ENCODE data around the gene HIVEP2. TPM values are rescaled to one million over a fixed set of nuclear protein-coding genes. Genes with fewer than 3 reads are reported as not detected.

HIVEP2 gene
- total RNA-seq, 1 donor from 2014 or later: 15.2 TPM

DNA sequence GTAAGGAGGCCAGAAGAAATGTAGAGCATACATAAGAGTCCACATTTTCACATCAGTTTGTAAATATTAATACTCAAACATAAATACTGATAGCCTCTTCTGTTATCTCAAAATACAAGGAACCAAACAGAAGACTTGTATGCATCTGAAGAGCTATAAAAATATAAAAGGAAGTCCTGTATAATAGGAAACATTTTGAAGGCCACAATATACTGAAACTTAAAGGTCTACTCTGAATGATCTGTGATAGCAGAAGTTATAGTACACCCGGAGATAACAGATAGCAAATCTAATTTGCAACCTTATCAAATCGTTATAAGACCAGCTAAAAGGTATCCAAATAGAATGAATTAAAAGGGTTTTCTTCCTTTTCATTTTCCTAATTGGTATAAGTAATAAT is 111.2 kb downstream of the HIVEP2 start:
- no peaks in the 10 kb centered on the region for H3K9me3 Mint-ChIP-seq
- no peaks in the 10 kb centered on the region for H3K36me3 Mint-ChIP-seq
- no peak overlapping the region for H3K27ac Mint-ChIP-seq
- TF ChIP-seq, protein P1, sequence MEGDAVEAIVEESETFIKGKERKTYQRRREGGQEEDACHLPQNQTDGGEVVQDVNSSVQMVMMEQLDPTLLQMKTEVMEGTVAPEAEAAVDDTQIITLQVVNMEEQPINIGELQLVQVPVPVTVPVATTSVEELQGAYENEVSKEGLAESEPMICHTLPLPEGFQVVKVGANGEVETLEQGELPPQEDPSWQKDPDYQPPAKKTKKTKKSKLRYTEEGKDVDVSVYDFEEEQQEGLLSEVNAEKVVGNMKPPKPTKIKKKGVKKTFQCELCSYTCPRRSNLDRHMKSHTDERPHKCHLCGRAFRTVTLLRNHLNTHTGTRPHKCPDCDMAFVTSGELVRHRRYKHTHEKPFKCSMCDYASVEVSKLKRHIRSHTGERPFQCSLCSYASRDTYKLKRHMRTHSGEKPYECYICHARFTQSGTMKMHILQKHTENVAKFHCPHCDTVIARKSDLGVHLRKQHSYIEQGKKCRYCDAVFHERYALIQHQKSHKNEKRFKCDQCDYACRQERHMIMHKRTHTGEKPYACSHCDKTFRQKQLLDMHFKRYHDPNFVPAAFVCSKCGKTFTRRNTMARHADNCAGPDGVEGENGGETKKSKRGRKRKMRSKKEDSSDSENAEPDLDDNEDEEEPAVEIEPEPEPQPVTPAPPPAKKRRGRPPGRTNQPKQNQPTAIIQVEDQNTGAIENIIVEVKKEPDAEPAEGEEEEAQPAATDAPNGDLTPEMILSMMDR (IDR thresholded peaks at IDR 0.05; ENCODE audit: unreplicated experiment): no peak
- H3K4me1 Mint-ChIP-seq: peaks cover 1% of the 10 kb centered on the region
- no peaks in the 10 kb centered on the region for H3K27me3 Mint-ChIP-seq (ENCODE audit: low read depth)
- no peak overlapping the region for H3K4me3 Mint-ChIP-seq
- no peak for DNase-seq (ENCODE audit: low spot score in 2 of 2, unreplicated experiment in 2 of 2)

DNA sequence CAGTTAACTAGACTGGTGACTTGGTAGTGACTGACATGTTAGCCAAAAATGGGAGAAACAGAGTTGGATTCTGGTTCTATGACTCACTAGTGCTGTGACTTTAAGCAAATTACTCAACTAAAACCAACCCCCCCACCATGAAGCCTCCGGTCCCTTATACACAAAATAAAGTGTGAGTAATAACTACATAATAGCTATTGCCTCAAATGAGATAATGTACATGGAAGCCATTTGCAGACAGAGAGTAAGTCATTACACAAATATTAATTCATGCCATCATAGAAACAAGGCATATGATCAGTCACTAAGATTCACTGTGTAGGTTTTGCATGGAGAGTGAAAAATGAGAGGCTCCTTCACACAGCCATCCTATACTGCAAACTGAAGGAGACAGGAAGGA is 111.9 kb downstream of the HIVEP2 start:
- H3K9me3 Mint-ChIP-seq: no peaks in the 10 kb centered on the region
- no peak overlapping the region for H3K4me3 Mint-ChIP-seq
- no peak overlapping the region for H3K27ac Mint-ChIP-seq
- peaks cover 4% of the 10 kb centered on the region for H3K4me1 Mint-ChIP-seq
- no peak for DNase-seq (ENCODE audit: low spot score in 2 of 2, unreplicated experiment in 2 of 2)
- no peaks in the 10 kb centered on the region for H3K36me3 Mint-ChIP-seq
- no peaks in the 10 kb centered on the region for H3K27me3 Mint-ChIP-seq (ENCODE audit: low read depth)
- TF ChIP-seq, protein P1 (IDR thresholded peaks at IDR 0.05; ENCODE audit: unreplicated experiment): no peak

DNA sequence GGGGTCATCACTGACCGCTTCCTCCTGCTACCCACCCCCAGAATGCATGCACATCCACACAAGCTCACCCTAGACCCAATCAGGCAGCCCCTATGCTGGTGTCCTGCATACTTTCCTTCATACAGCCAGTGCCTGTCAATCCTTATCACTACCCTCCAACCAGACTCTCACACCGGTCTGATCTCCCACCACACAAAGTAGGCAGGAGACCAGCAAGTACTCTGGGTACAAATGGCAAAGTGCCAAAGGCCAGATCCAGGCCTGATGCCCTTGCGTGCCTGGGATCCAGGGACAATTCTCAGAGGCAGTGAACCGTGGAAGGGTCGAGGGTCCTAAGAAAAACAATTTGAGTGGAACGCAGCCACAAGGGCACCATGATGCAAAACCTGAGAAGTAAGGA is 114.2 kb downstream of the HIVEP2 start:
- Mint-ChIP-seq H3K4me1 (peaks cover 12% of the 10 kb centered on the region), H3K36me3 (no peaks in the 10 kb centered on the region), H3K27me3 (ENCODE audit: low read depth) (no peaks in the 10 kb centered on the region), H3K4me3 (no peak overlapping the region), H3K27ac (no peak overlapping the region), H3K9me3 (no peaks in the 10 kb centered on the region)
- TF ChIP-seq, protein P1 (IDR thresholded peaks at IDR 0.05; ENCODE audit: unreplicated experiment): no peak
- no peak for DNase-seq (ENCODE audit: low spot score in 2 of 2, unreplicated experiment in 2 of 2)

DNA sequence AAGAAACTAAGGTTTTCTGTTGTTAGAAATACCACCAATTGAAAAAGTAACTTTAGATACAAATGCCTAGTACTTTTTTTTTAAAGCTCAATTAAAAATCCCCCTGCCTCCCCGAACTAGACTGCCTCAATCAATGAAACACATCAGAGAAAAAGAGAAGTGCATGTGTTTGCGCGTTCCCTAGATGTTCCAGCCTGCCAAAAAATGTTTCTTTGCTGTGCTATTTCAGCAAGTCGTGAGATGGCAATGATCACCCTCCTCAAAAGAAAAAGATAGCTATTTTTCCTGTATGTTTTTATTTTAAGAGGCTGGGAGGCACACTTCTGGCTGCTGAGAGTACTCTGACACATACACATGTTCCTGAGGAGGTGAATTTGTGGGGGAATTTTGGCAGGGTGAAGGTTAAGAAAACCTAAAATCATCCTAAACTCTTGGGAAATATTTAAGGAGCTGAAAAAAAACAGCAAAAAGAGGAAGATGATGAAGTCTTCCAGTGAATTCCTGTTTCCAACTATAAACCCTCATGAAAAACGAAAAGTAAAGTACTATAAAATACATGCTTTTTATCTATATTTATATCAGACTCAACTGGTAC is 114.8 kb downstream of the HIVEP2 start:
- TF ChIP-seq, protein P1 (IDR thresholded peaks at IDR 0.05; ENCODE audit: unreplicated experiment): no peak
- Mint-ChIP-seq H3K27ac (no peak overlapping the region), H3K4me3 (no peak overlapping the region), H3K27me3 (ENCODE audit: low read depth) (no peaks in the 10 kb centered on the region), H3K4me1 (peaks cover 12% of the 10 kb centered on the region), H3K36me3 (no peaks in the 10 kb centered on the region), H3K9me3 (no peaks in the 10 kb centered on the region)
- no peak for DNase-seq (ENCODE audit: low spot score in 2 of 2, unreplicated experiment in 2 of 2)

DNA sequence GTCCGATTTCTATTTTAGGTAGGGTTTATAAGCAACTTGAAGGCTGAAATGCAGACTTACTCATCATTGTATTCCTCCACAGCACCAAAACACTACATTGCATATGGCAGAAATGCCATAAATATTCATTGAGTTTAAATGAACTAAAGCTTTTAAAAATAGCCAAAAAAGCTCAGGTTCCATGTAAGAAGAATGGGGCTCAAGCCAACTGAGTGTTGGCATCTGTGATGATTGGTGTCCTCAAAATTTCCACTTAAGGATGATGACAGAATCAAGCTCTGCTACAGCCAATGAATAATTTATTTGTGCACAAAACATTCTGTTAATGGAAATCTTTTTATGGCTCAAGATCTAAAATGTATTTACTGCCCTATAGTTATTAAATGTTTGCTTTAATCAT is 115.4 kb downstream of the HIVEP2 start:
- no peaks in the 10 kb centered on the region for H3K9me3 Mint-ChIP-seq
- peaks cover 16% of the 10 kb centered on the region for H3K4me1 Mint-ChIP-seq
- no peak overlapping the region for H3K27ac Mint-ChIP-seq
- no peak for DNase-seq (ENCODE audit: low spot score in 2 of 2, unreplicated experiment in 2 of 2)
- H3K27me3 Mint-ChIP-seq (ENCODE audit: low read depth): no peaks in the 10 kb centered on the region
- H3K4me3 Mint-ChIP-seq: no peak overlapping the region
- no peaks in the 10 kb centered on the region for H3K36me3 Mint-ChIP-seq
- TF ChIP-seq, protein P1 (IDR thresholded peaks at IDR 0.05; ENCODE audit: unreplicated experiment): no peak

DNA sequence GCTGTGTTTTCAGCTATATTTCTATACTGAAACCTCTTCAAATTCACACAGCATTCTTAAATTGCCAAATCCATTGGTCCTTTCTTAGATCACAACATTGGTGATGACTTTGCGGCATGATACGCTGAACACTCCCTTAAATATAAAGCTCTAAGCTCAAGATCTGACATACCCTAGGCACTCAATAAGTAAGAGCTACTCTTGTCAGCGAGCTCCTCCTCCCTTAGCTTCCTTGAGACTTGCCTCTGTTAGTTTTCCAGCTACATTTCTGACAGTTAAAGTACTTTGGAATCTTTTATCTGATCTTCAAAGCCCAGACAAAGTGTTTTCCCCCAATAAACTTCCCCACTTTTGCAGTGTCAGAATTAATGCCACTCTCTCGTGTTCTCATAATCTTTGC is 117.0 kb downstream of the HIVEP2 start:
- Mint-ChIP-seq H3K36me3 (no peaks in the 10 kb centered on the region), H3K27ac (peak overlapping the region; percentile 4)
- no peak for DNase-seq (ENCODE audit: low spot score in 2 of 2, unreplicated experiment in 2 of 2)

More for the DNA sequence above, 117.0 kb downstream of the HIVEP2 start:
- TF ChIP-seq, protein P1 (IDR thresholded peaks at IDR 0.05; ENCODE audit: unreplicated experiment): no peak
- Mint-ChIP-seq H3K4me1 (peaks cover 22% of the 10 kb centered on the region), H3K9me3 (no peaks in the 10 kb centered on the region), H3K4me3 (no peak overlapping the region), H3K27me3 (ENCODE audit: low read depth) (no peaks in the 10 kb centered on the region)

Data from mesothelial cell of epicardium (in vitro differentiated cells).